Transverse colon (tissue), 3 donors: ENCODE data around the gene MDH2.

Experiments used
- EP300 ChIP-seq: sonication (generic); formaldehyde crosslinking; IDR thresholded peaks from one replicate; pipeline ENCODE4 v1.6.1; 2017; ENCODE audit warnings: antibody characterized with exemption, low read depth
- TF ChIP-seq, protein P1 (sequence below), 5 experiments: fragments of 200-600 bp in 3 of 5; fragments of 450-650 bp in 2 of 5; sonication (generic) in 3 of 5; IDR thresholded peaks; 1 replicate in 2 of 5; 2 replicates in 3 of 5; pipeline ENCODE4 v1.5.1; 2016 to 2017; ENCODE audit warnings: antibody characterized with exemption in 5 of 5, inconsistent platforms in 3 of 5, mild to moderate bottlenecking in 2 of 5, moderate library complexity in 1 of 5

DNA sequence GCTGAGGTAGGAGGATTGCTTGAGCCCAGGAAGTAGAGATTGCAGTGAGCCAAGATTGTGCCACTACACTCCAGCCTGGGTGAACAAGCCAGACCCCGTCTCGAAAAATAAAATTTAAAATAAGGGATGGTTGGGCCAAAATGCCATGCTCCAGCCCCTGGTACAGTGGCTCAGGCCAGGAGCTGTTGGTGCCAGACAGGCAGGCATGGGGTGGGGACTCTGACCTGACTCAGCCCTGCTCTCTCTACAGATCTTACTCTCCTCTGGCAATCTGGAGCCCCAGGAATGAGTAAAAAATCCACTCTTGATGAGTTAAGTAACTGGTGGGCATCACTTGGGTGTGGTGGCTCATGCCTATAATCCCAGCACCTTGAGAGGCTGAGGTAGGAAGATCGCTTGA lies 45.1 kb upstream of the MDH2 start:
- TF ChIP-seq, protein P1, sequence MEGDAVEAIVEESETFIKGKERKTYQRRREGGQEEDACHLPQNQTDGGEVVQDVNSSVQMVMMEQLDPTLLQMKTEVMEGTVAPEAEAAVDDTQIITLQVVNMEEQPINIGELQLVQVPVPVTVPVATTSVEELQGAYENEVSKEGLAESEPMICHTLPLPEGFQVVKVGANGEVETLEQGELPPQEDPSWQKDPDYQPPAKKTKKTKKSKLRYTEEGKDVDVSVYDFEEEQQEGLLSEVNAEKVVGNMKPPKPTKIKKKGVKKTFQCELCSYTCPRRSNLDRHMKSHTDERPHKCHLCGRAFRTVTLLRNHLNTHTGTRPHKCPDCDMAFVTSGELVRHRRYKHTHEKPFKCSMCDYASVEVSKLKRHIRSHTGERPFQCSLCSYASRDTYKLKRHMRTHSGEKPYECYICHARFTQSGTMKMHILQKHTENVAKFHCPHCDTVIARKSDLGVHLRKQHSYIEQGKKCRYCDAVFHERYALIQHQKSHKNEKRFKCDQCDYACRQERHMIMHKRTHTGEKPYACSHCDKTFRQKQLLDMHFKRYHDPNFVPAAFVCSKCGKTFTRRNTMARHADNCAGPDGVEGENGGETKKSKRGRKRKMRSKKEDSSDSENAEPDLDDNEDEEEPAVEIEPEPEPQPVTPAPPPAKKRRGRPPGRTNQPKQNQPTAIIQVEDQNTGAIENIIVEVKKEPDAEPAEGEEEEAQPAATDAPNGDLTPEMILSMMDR (IDR thresholded peaks at IDR 0.05) = no peak
- TF ChIP-seq EP300 = no peak
